ENCODE results near the gene ASB18.
"Not testable (repeated sequence)": the region's sequence is repeated elsewhere in the genome, so short reads cannot be mapped to it uniquely, and the experiment has no call there.

The ASB18 gene

GRCh38 chr2:236264256-236264655 is at the start of gene ASB18:
Gene ASB18, minus strand, starts transcription at chr2:236264406. Its CDS starts 61 bp downstream, at chr2:236264345.
- DNase-seq (ENCODE audit: low read depth): no peak

- no peak for DNase-seq (ENCODE audit: low read depth)
Observed at GRCh38 chr2:236311286-236311685, 47.1 kb upstream of the ASB18 start.

- no peak for DNase-seq (ENCODE audit: low read depth)
Observed at GRCh38 chr2:236309669-236310029, 45.4 kb upstream of the ASB18 start.

- no peak for DNase-seq (ENCODE audit: low read depth)
Observed at GRCh38 chr2:236308855-236309668, 44.9 kb upstream of the ASB18 start.

- no peak for DNase-seq (ENCODE audit: low read depth)
Observed at GRCh38 chr2:236307641-236308040, 43.4 kb upstream of the ASB18 start.

- DNase-seq (ENCODE audit: low read depth): no peak
Observed at GRCh38 chr2:236306825-236307540, 42.8 kb upstream of the ASB18 start.

GRCh38 chr2:236305964-236306605 is 41.9 kb upstream of the ASB18 start:
- DNase-seq (ENCODE audit: low read depth): no peak

- no peak for DNase-seq (ENCODE audit: low read depth)
Observed at GRCh38 chr2:236305531-236305930, 41.3 kb upstream of the ASB18 start.

- DNase-seq (ENCODE audit: low read depth): no peak
Observed at GRCh38 chr2:236303935-236304334, 39.7 kb upstream of the ASB18 start.

- DNase-seq (ENCODE audit: low read depth): no peak
Observed at GRCh38 chr2:236302555-236302954, 38.3 kb upstream of the ASB18 start.

- no peak for DNase-seq (ENCODE audit: low read depth)
Observed at GRCh38 chr2:236298924-236299475, 34.8 kb upstream of the ASB18 start.

GRCh38 chr2:236295481-236295880 is 31.3 kb upstream of the ASB18 start:
- no peak for DNase-seq (ENCODE audit: low read depth)

- DNase-seq (ENCODE audit: low read depth): no peak
Observed at GRCh38 chr2:236294647-236295046, 30.4 kb upstream of the ASB18 start.

- no peak for DNase-seq (ENCODE audit: low read depth)
Observed at GRCh38 chr2:236293241-236293810, 29.1 kb upstream of the ASB18 start.

GRCh38 chr2:236291911-236292310 is 27.7 kb upstream of the ASB18 start:
- no peak for DNase-seq (ENCODE audit: low read depth)

- no peak for DNase-seq (ENCODE audit: low read depth)
Observed at GRCh38 chr2:236291476-236291875, 27.3 kb upstream of the ASB18 start.

- DNase-seq (ENCODE audit: low read depth): no peak
Observed at GRCh38 chr2:236290742-236291425, 26.7 kb upstream of the ASB18 start.

- no peak for DNase-seq (ENCODE audit: low read depth)
Observed at GRCh38 chr2:236289766-236290462, 25.7 kb upstream of the ASB18 start.

- not testable (repeated sequence) for DNase-seq (ENCODE audit: low read depth)
Observed at GRCh38 chr2:236288373-236288772, 24.2 kb upstream of the ASB18 start.

- no peak for DNase-seq (ENCODE audit: low read depth)
Observed at GRCh38 chr2:236287656-236288055, 23.4 kb upstream of the ASB18 start.
